Measurements from ENCODE around the gene PIMREG. TPM values are rescaled to one million over a fixed set of nuclear protein-coding genes. Genes with fewer than 3 reads are reported as not detected.

The PIMREG gene
- total RNA-seq, 1 donor from 2014 or later, result 0.19 TPM

GRCh38 chr17:6474376-6474775 lies 30.1 kb downstream of the PIMREG start:
- no peak for TF ChIP-seq CTCF (IDR thresholded peaks at IDR 0.05; ENCODE audit: borderline replicate concordance)
- Histone ChIP-seq H3K36me3 (no peaks in the 10 kb centered on the region), H3K27ac (replicated peaks) (no peak overlapping the region), H3K27me3 (ENCODE audit: low read depth) (peaks cover 12% of the 10 kb centered on the region), H3K9me3 (replicated peaks) (no peaks in the 10 kb centered on the region), H3K4me1 (no peaks in the 10 kb centered on the region), H3K4me3 (no peak overlapping the region)
- intact Hi-C loops (cut with micrococcal nuclease), result no loop called here
- no peak for DNase-seq

- DNase-seq, result no peak
These were observed 30.7 kb downstream of the PIMREG start for GRCh38 chr17:6474906-6475305.

GRCh38 chr17:6475411-6475810 lies 31.2 kb downstream of the PIMREG start:
- H3K27me3 ChIP-seq (ENCODE audit: low read depth), result peaks cover 22% of the 10 kb centered on the region
- H3K4me3 ChIP-seq, result no peak overlapping the region
- no peaks in the 10 kb centered on the region for H3K4me1 ChIP-seq
- H3K9me3 ChIP-seq (replicated peaks), result no peaks in the 10 kb centered on the region
- no peak for TF ChIP-seq CTCF (IDR thresholded peaks at IDR 0.05; ENCODE audit: borderline replicate concordance)
- intact Hi-C loops (cut with micrococcal nuclease), result no loop called here
- no peak for DNase-seq
- no peak overlapping the region for H3K27ac ChIP-seq (replicated peaks)
- no peaks in the 10 kb centered on the region for H3K36me3 ChIP-seq

More at GRCh38 chr17:6474906-6475305, 30.7 kb downstream of the PIMREG start:
- Histone ChIP-seq H3K36me3 (no peaks in the 10 kb centered on the region), H3K4me1 (no peaks in the 10 kb centered on the region), H3K27me3 (ENCODE audit: low read depth) (peaks cover 17% of the 10 kb centered on the region), H3K27ac (replicated peaks) (no peak overlapping the region), H3K9me3 (replicated peaks) (no peaks in the 10 kb centered on the region), H3K4me3 (no peak overlapping the region)
- TF ChIP-seq CTCF (IDR thresholded peaks at IDR 0.05; ENCODE audit: borderline replicate concordance), result no peak
- intact Hi-C loops (cut with micrococcal nuclease), result no loop called here

GRCh38 chr17:6476076-6476809 lies 32.0 kb downstream of the PIMREG start:
- H3K36me3 ChIP-seq, result no peaks in the 10 kb centered on the region
- DNase-seq, result no peak

GRCh38 chr17:6476810-6477179 lies 32.5 kb downstream of the PIMREG start:
- Histone ChIP-seq H3K9me3 (replicated peaks) (no peaks in the 10 kb centered on the region), H3K4me1 (no peaks in the 10 kb centered on the region), H3K4me3 (no peak overlapping the region), H3K27me3 (ENCODE audit: low read depth) (peaks cover 31% of the 10 kb centered on the region), H3K27ac (replicated peaks) (no peak overlapping the region), H3K36me3 (no peaks in the 10 kb centered on the region)
- TF ChIP-seq CTCF (IDR thresholded peaks at IDR 0.05; ENCODE audit: borderline replicate concordance), result no peak
- DNase-seq, result no peak
- intact Hi-C loops (cut with micrococcal nuclease), result no loop called here

More at GRCh38 chr17:6476076-6476809, 32.0 kb downstream of the PIMREG start:
- intact Hi-C loops (cut with micrococcal nuclease), result no loop called here
- Histone ChIP-seq H3K4me1 (no peaks in the 10 kb centered on the region), H3K27me3 (ENCODE audit: low read depth) (peaks cover 31% of the 10 kb centered on the region), H3K27ac (replicated peaks) (no peak overlapping the region), H3K4me3 (no peak overlapping the region), H3K9me3 (replicated peaks) (no peaks in the 10 kb centered on the region)
- no peak for TF ChIP-seq CTCF (IDR thresholded peaks at IDR 0.05; ENCODE audit: borderline replicate concordance)

Measured in left ventricle myocardium inferior (tissue), 1 donor.